B cell (primary cell): Measurements from ENCODE around the gene TCP10L. TPM values are rescaled to one million over a fixed set of nuclear protein-coding genes. Genes with fewer than 3 reads are reported as not detected.

ENCODE experiments used
- ATAC-seq: fragments of 200-7000 bp; cut with Tn5 transposase; one replicate; pipeline ENCODE4 v1.10.0; 2021; ENCODE audit warnings: low read depth, mild to moderate bottlenecking, moderate number of reproducible peaks, moderate library complexity
- CTCF ChIA-PET: fragments of 350-600 bp; sonication (Branson Sonifier 250); formaldehyde crosslinking; loops from one replicate; lab custom pipeline; 2021; ENCODE audit warnings: antibody characterized with exemption, inconsistent platforms; lab: Charles Lee
- POLR2A ChIA-PET: fragments of 350-600 bp; sonication (Branson Sonifier 250); formaldehyde crosslinking; loops from one replicate; lab custom pipeline; 2021; ENCODE audit warnings: antibody characterized with exemption; lab: Charles Lee
- DNase-seq: peaks from one replicate; pipeline ENCODE4 v3.0.0; 2013
- H2AFZ ChIP-seq: 2 replicates; pipeline ENCODE4 v1.6.1; 2012; ENCODE audit warnings: mild to moderate bottlenecking, low read depth, low read length; ENCODE audit not compliant: insufficient read depth, poor library complexity, severe bottlenecking
- H3K27ac ChIP-seq, 2 donors: 1 replicate in 1 of 2; 2 replicates in 1 of 2; pipeline ENCODE4 v1.5.1; 2012 to 2013; ENCODE audit warnings: low read length in 2 of 2, mild to moderate bottlenecking in 2 of 2, moderate library complexity in 1 of 2
- H3K27me3 ChIP-seq, 4 experiments: fragments of 200-600 bp in 1 of 4; sonication (generic) in 1 of 4; replicated peaks in 1 of 4; 1 replicate in 2 of 4; 2 replicates in 2 of 4; pipeline versions ENCODE4 v1.6.1 to v1.7.0; 2013 to 2016; ENCODE audit warnings: low read length in 3 of 4, mild to moderate bottlenecking in 2 of 4, mixed read lengths in 1 of 4, moderate library complexity in 1 of 4; ENCODE audit not compliant: insufficient read depth in 4 of 4, control insufficient read depth in 3 of 4; ENCODE audit errors: control extremely low read depth in 1 of 4
- H3K36me3 ChIP-seq, 2 experiments: replicated peaks in 1 of 2; 1 replicate in 1 of 2; 2 replicates in 1 of 2; pipeline versions ENCODE4 v1.6.1 to v1.7.1; 2013; ENCODE audit warnings: low read length in 1 of 2; ENCODE audit not compliant: insufficient read depth in 2 of 2, control insufficient read depth in 1 of 2; ENCODE audit errors: control extremely low read depth in 1 of 2, extremely low read depth in 1 of 2
- H3K4me1 ChIP-seq, 2 donors: fragments of 200-600 bp in 1 of 2; sonication (generic) in 1 of 2; 1 replicate in 1 of 2; 2 replicates in 1 of 2; pipeline versions ENCODE4 v1.5.1 to v1.6.1; 2013 to 2017; ENCODE audit warnings: low read length in 2 of 2; ENCODE audit not compliant: control insufficient read depth in 2 of 2, insufficient read depth in 2 of 2
- H3K4me2 ChIP-seq: replicated peaks from 2 replicates; pipeline ENCODE3; 2012; ENCODE audit warnings: mild to moderate bottlenecking, low read depth, low read length; ENCODE audit not compliant: poor library complexity, severe bottlenecking
- H3K4me3 ChIP-seq, 5 experiments: fragments of 200-600 bp in 1 of 5; sonication (generic) in 1 of 5; 1 replicate in 3 of 5; 2 replicates in 2 of 5; pipeline versions ENCODE4 v1.5.1 to v1.7.0; 2011 to 2016; ENCODE audit warnings: low read length in 4 of 5, mild to moderate bottlenecking in 4 of 5, low read depth in 2 of 5, control low read depth in 1 of 5, moderate library complexity in 1 of 5; ENCODE audit not compliant: insufficient read depth in 1 of 5; ENCODE audit errors: control extremely low read depth in 1 of 5, extremely low read depth in 1 of 5
- H3K79me2 ChIP-seq: fragments of 200-600 bp; sonication (generic); one replicate; pipeline ENCODE4 v1.6.0; 2016; ENCODE audit warnings: low read length; ENCODE audit not compliant: control insufficient read depth, insufficient read depth
- H3K9ac ChIP-seq: fragments of 200-600 bp; sonication (generic); 2 replicates; pipeline ENCODE4 v1.6.1; 2017; ENCODE audit warnings: mild to moderate bottlenecking, low read length, moderate library complexity
- H3K9me3 ChIP-seq, 3 donors: one replicate each; pipeline versions ENCODE4 v1.6.1 to v1.7.1; 2013; ENCODE audit warnings: low read length in 2 of 3; ENCODE audit not compliant: control insufficient read depth in 2 of 3, insufficient read depth in 1 of 3; ENCODE audit errors: control extremely low read depth in 1 of 3
- H4K20me1 ChIP-seq: 2 replicates; pipeline ENCODE4 v1.6.0; 2012; ENCODE audit warnings: mild to moderate bottlenecking, low read length; ENCODE audit not compliant: insufficient read depth, control insufficient read depth, poor library complexity, severe bottlenecking
- H3K27ac Mint-ChIP-seq: one replicate; pipeline ENCODE4 v1.8.0; 2021; ENCODE audit warnings: mixed read lengths
- H3K27me3 Mint-ChIP-seq: one replicate; pipeline ENCODE4 v1.8.0; 2021; ENCODE audit warnings: mixed read lengths
- H3K4me1 Mint-ChIP-seq: one replicate; pipeline ENCODE4 v1.8.0; 2021; ENCODE audit warnings: mixed read lengths
- H3K4me3 Mint-ChIP-seq: one replicate; pipeline ENCODE4 v1.8.0; 2021; ENCODE audit warnings: mixed read lengths
- H3K9me3 Mint-ChIP-seq: one replicate; pipeline ENCODE4 v1.8.0; 2022; ENCODE audit warnings: mixed read lengths; ENCODE audit not compliant: insufficient read depth
- EZH2 ChIP-seq: IDR thresholded peaks from 2 replicates; pipeline ENCODE4 v1.6.1; 2012; ENCODE audit warnings: borderline replicate concordance, low read depth, mild to moderate bottlenecking, moderate library complexity, low read length; ENCODE audit not compliant: insufficient read depth, poor library complexity, severe bottlenecking
- WGBS: methylation state at CpG from one replicate; pipeline ENCODE4 v1.1.5; 2013; ENCODE audit warnings: missing lambda C conversion rate; ENCODE audit not compliant: insufficient coverage; 5-methylcytosine and 5-hydroxymethylcytosine counted together
- intact Hi-C: fragments of 100-400 bp; cut with micrococcal nuclease; formaldehyde crosslinking; loops from one replicate; pipeline ENCODE4 v1.10.0; 2022
- polyA plus RNA-seq: library from polyadenylated mRNA; depleted of rRNA; stranded (reverse); fragments of >200 nt; gene quantifications from 2 replicates; pipeline ENCODE4 v1.2.3, GENCODE V29; 2012
- total RNA-seq, 2 donors: library from RNA; stranded (reverse); fragments of 120-200 nt in 1 of 2; gene quantifications; 1 replicate in 1 of 2; 2 replicates in 1 of 2; pipeline versions ENCODE4 v1.2.3 to v1.2.4, GENCODE V29; 2013 to 2022
- TF ChIP-seq, protein P1 (sequence below): fragments of 200-600 bp; IDR thresholded peaks from one replicate; pipeline ENCODE4 v1.8.0; 2022; ENCODE audit warnings: antibody characterized with exemption, mild to moderate bottlenecking

Gene TCP10L
- total and polyA plus RNA-seq, 2 donors (not counting 1 experiment from before 2014, with no cell fraction given): 0.39 TPM

DNA sequence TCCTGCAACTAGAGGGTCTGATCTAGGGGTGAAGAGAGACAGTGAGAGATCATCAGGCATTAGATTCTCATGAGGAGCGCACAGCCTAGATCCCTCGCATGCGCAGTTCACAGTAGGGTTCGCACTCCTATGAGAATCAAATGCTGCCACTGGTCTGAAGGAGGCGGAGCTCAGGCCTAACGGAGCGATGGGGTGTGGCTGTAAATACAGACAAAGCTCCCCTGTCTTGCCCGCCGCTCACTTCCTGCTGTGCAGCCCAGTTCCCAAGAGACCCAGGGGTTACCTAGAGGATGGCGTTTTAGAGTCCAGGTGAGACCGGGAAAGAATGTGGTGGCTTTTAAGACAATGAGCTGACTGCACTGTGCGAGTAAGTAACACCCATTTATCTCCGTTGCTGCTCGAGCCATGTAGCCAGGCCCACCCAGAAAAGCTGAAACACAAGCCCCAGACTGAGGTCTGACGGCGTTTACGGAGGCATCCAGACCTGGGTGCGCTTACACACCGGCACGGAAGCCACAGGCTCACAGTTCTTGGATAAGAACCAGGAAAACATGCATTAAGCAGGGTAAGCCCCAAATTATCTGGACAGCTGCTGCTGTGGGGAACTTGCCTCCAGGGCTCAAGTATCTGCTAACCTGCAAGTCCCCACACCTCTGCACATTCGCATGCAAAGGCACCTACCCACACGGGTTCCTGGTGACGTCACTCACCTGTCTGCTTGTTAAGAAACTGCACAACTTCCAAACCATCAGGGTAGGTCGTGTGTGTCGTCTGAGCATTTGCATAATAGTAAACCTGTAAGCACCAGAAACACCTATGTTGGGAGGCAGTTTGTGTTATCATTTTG, 12.5 kb downstream of the TCP10L start:
- Histone ChIP-seq H3K9ac (no peak overlapping the region), H3K27me3 (peaks cover 0 to 6% (median 2%) of the 10 kb centered on the region in 4 experiments), H3K9me3 (no peaks in the 10 kb centered on the region), H2AFZ (no peak overlapping the region), H3K4me1 (peaks cover 3 to 4% of the 10 kb centered on the region in 2 donors), H3K36me3 (no peaks in the 10 kb centered on the region), H3K4me2 (no peak overlapping the region), H3K27ac (no peak overlapping the region), H3K79me2 (no peaks in the 10 kb centered on the region), H3K4me3 (no peak overlapping the region), H4K20me1 (no peaks in the 10 kb centered on the region)
- POLR2A ChIA-PET: no interaction called here
- no peak overlapping the region for H3K27ac Mint-ChIP-seq
- WGBS: 86% methylated on average over 22 of the region's 25 CpGs
- CTCF ChIA-PET: no interaction called here
- intact Hi-C loops: no loop called here
- no peak for TF ChIP-seq EZH2
- TF ChIP-seq, protein P1, sequence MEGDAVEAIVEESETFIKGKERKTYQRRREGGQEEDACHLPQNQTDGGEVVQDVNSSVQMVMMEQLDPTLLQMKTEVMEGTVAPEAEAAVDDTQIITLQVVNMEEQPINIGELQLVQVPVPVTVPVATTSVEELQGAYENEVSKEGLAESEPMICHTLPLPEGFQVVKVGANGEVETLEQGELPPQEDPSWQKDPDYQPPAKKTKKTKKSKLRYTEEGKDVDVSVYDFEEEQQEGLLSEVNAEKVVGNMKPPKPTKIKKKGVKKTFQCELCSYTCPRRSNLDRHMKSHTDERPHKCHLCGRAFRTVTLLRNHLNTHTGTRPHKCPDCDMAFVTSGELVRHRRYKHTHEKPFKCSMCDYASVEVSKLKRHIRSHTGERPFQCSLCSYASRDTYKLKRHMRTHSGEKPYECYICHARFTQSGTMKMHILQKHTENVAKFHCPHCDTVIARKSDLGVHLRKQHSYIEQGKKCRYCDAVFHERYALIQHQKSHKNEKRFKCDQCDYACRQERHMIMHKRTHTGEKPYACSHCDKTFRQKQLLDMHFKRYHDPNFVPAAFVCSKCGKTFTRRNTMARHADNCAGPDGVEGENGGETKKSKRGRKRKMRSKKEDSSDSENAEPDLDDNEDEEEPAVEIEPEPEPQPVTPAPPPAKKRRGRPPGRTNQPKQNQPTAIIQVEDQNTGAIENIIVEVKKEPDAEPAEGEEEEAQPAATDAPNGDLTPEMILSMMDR: no peak
- H3K9me3 Mint-ChIP-seq: no peaks in the 10 kb centered on the region
- H3K4me3 Mint-ChIP-seq: no peak overlapping the region
- DNase-seq: no peak
- H3K4me1 Mint-ChIP-seq: peaks cover 10% of the 10 kb centered on the region
- H3K27me3 Mint-ChIP-seq: peaks cover 10% of the 10 kb centered on the region
- no peak for ATAC-seq

DNA sequence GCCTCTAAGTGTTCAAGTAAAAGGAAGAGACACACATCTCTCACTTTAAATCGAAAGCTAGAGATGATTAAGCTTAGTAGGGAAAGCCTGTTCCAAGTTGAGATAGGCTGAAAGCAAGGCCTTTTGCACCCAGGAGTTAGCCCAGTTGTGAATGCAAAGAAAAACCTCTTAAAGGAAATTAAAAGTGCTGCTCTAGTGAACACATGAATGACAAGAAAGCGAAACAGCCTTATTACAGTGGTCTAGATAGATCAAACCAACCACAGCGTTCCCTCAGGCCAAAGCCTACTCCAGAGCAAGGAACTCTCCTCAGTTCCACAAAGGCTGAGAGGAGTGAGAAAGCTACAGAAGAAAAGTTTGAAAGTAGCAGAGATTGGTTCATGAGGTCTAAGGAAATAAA, 14.9 kb downstream of the TCP10L start:
- H3K4me3 Mint-ChIP-seq: peak overlapping the region; percentile 88
- no peaks in the 10 kb centered on the region for H4K20me1 ChIP-seq
- peaks cover 4 to 6% of the 10 kb centered on the region in 2 donors for H3K4me1 ChIP-seq
- no CpG with 5 or more reads among the region's 3 CpGs for whole genome bisulfite sequencing
- H3K27ac Mint-ChIP-seq: no peak overlapping the region
- peaks cover 0 to 19% (median 9%) of the 10 kb centered on the region in 4 experiments for H3K27me3 ChIP-seq
- no peak overlapping the region for H3K9ac ChIP-seq
- no peak for DNase-seq
- no peak overlapping the region for H3K27ac ChIP-seq
- no peaks in the 10 kb centered on the region for H3K9me3 ChIP-seq
- H3K36me3 ChIP-seq: no peaks in the 10 kb centered on the region
- no peaks in the 10 kb centered on the region for H3K79me2 ChIP-seq
- H3K27me3 Mint-ChIP-seq: peaks cover 24% of the 10 kb centered on the region
- H3K4me2 ChIP-seq: no peak overlapping the region
- no peak overlapping the region for H2AFZ ChIP-seq
- POLR2A ChIA-PET: no interaction called here
- CTCF ChIA-PET: interaction anchor here (0.6 to 0.9 kb wide), 2 partner anchors 16 to 37 kb away, joined by 3 read pairs; no protein-coding TSS in a partner anchor
- no peaks in the 10 kb centered on the region for H3K9me3 Mint-ChIP-seq
- peaks cover 10% of the 10 kb centered on the region for H3K4me1 Mint-ChIP-seq
- ATAC-seq: no peak
- TF ChIP-seq, protein P1: no peak
- no peak for TF ChIP-seq EZH2
- intact Hi-C loops: no loop called here
- H3K4me3 ChIP-seq: no peak overlapping the region
